ENCODE data around the gene ARID1B.

ARID1B gene

GRCh38 chr6:157089258-157089657, 312.1 kb downstream of the ARID1B start:
- peak; percentile 0 for DNase-seq

- no peak for DNase-seq
These were observed 312.7 kb downstream of the ARID1B start for GRCh38 chr6:157089851-157090250.

DNA sequence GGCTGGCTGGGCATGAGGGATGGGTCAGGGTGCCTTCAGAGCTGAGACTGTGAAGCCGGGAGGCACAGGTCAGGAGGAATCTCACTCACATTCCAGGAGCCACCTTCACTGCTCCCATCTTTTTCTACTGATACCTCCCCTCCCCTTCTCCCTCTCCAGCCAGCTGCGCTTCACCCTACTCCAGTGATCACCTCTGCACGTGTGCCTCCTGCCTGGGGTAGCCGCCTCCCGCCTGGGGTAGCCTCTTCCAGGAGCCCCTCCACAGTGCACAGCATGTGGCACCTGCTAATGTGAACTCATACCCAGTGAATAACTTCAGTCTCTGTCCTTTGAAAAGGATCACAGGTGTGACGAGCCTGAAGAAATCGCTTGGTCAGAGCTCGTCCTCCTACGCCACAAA, 313.6 kb downstream of the ARID1B start:
- no peak for DNase-seq

DNA sequence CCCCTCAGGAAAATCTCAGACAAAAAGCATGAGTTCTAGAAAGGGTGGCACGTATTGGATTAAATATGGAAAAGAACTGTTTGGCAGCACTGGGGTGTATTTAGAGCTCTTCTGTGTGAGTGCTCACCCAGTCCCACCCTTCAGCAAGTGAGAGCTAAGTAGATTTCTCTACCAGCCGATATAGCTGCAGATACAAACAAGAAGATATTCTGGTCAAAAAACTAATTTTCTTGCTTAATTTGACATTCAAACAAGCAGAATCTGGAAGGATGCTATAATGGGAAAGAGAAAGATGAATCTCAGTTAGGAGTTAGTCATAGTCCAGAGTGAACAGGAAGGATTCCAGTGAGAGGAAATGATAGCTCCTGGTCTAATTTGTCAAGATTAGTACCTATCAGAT, 314.1 kb downstream of the ARID1B start:
- DNase-seq, result no peak

DNA sequence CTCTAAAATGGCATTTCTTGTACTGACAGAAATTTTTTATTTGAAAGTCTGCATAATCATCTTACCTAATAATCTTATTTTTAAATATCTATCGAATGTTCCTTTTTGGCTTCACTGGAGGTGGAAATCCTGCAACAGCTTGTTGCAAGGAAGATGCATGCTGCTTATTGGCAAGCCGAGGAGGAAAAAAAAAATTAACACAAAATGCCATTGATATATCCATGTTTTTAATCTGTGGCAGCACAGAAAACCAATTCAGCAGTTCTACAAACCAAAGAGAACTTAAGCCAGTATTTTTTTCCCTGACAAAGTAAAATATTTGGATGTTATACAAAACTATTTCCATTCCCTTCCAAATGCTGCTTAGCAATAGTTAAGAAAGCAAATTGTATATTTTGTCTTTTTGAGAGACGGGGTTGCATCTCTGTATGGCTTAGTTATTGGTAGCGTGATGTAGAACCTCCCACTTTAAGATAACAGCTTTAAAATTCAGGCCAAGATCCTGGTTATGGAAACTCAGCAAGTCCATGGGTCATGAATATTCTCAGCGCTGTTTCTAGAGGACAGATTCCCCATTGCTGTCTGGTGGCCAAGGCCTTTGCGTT, 314.8 kb downstream of the ARID1B start:
- DNase-seq, result no peak

DNA sequence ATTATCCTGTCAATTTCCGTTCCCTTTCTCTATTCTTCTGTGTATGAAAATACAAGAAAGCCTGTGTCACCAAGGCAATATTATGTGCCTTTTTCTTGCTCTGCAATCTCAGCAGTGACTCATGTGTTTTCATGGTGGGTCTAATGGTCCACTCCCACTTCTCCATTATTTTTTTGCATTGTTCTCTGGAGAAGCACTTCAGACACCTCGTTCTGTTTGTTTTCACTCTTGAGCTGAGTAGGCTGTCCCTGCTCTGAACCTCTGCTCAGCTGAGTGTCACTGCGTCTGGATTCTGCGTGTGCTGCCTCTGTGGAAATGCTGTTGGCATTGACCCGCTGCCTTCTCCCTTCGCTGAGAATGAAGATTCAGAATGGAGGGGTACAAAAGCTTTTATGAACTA, 315.6 kb downstream of the ARID1B start:
- DNase-seq, result no peak

DNA sequence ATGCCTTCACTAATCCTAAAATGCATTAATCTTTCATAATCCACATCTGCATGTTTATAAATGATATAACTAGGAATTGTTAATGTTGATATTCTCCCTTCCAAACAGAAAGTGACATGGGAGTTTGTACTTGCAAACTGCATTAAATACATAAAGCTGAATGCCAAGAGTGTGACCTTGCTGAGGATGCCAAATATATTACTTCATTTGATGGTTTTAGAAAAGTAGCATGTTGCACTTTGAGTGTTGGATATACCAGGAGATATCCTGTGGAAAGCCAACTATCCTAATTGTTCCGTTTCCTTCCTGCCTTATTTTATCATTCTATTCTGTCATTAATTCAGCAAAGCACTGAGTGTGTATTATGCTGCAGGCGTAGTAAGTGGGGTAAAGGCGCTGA, 316.4 kb downstream of the ARID1B start:
- DNase-seq, result no peak

DNA sequence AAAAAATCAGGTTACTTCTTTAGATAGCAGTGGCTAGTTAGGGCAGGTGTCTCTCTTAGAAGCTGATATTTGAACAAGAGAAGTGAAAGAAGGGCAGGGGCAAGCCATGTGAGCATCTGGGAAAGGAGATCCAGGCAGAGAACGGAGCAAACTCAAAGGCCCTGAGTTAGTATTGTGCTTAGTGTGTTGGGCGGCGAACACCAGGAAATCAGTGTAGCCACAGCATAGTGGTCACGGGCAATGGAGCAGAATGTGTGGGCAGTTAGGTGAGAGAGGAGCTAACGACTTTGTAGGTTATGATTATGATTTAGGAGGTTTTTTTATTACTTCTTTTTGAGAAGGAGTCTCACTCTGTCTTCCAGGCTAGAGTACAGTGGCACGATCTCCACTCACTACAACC, 316.9 kb downstream of the ARID1B start:
- DNase-seq, result no peak

DNA sequence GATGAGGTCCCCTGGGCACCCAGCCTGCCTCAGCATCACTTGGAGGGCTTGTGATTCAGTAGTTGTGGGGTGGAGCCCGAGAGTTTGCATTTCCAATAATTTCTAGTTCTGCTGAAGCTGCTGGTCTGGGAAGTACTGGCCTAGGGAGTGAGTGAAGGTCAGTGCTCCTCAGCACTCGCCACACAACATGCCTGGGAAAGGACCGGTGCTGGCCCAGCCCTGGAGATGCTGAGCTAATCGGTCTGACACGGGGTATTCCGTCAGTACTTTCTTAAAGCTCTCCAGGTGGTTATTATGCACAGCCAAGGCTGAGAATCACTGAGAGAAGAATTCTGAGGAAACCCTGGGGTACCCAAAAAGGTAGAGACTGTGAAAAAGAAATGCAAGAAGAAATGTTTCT, 317.9 kb downstream of the ARID1B start:
- DNase-seq, result no peak

GRCh38 chr6:157095569-157095968, 318.4 kb downstream of the ARID1B start:
- no peak for DNase-seq

- DNase-seq, result no peak
These were observed 318.9 kb downstream of the ARID1B start for GRCh38 chr6:157096105-157096504.

DNA sequence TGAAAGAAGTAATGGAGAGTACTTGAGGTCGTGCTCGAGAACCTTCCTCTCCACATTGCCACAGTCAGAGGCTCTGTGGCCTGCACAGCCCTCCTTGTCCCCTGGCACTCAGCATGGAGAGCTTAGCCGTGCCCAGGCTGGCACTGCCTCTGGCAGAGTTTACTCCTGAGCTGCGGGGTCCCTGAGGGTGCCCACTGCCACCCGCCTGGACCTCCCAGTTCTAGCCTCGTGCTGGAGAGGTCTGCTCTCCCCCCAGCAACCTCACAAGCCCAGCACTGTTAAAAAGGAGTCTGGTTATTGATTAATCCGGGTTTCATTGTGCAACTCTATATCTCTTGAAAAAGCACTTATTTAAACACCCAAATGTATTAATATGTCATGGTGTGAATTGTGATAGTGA, 319.3 kb downstream of the ARID1B start:
- DNase-seq, result no peak

DNA sequence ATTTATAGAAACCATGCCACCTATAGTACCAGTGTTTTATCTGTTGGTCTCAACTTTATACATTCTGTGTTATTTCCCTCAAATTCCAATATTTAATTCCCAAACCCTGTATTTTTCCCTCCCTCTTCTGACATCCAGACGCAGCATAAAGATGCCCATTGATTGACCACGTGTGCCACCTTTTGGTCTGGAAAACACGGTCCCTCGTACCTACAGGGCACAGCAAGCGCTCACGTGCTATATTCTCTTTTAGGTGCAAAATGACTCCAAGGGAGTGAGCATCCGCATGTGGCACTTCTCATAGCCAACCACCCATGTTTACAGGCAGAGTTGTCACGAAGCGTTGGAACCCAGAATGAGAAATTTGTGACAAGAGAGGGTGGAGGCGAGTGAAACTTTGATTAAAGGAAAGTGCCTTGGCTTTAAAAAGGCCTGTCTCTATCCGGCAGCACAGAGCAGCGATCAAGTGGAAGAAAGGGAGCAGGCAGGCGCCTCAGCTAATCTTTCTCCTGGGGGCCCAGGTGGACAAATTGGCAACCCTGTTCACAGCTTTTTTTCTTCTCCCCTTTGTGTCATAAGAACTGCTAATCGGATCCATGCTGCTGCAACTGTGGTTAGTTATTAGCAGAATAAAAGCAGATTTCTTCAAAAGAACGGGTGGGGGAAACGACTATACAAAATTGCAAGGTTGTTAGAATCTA, 320.2 kb downstream of the ARID1B start:
- no peak for DNase-seq

GRCh38 chr6:157098999-157099398, 321.8 kb downstream of the ARID1B start:
- no peak for DNase-seq

GRCh38 chr6:157099912-157100593, 322.9 kb downstream of the ARID1B start:
- no peak for DNase-seq

GRCh38 chr6:157101166-157101565, 324.0 kb downstream of the ARID1B start:
- DNase-seq, result no peak

GRCh38 chr6:157104803-157105202, 327.6 kb downstream of the ARID1B start:
- DNase-seq, result no peak

DNA sequence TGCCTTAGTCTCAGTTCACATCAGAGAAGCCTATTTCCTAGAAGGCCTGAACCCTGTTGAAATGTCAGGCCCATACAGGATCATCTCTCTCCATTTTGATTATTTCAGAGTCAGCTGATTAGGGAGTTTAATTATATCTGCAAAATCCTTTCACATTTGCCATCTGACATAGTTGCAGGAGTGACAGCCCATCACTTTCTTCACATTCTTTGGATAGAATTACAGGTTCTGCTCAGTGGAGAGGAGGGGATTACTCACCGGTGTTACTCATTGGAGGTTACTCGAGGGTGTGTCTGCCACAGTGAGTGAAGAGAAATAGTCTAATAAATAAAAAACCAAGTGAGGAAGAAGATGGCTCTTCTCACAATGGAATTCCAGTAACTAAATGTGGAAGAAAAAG, 329.3 kb downstream of the ARID1B start:
- peak; percentile 3 for DNase-seq

DNA sequence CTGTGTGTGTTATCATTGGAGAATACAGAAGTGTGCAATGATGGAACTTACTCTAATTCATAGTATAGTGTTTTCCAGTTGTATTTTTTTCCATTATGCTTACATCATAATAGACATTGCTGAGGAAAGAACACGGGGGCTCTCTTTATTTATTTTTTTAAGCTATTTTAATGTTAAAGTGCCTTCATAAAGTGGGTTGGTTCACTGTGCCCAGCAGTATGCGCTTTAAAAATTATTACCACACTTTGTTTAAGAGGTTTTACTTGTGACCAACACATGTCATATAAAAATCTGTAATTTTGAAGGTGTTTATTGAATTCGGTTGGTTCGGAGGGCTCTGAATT, 330.4 kb downstream of the ARID1B start:
- DNase-seq, result no peak

- DNase-seq, result peak; percentile 84
These were observed 330.9 kb downstream of the ARID1B start for GRCh38 chr6:157107915-157108651.

DNA sequence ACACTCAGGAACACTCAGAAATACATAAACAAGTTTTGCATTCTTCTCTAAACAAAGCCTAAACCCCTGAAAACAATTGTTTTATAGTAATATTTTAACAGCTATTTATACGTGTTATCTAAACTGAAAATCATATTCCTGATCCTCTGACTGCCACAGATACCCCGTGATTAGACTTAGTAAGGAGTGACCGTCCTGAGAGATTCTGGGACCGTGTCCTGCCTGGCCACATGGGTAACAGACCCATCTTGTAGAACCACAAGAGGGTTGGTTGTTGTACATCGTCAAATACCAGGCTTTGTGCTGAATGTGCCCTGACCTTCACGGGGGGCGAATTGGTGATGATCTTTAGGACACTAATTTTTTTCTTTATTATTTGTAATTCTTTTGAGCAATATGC, 331.7 kb downstream of the ARID1B start:
- no peak for DNase-seq

GRCh38 chr6:157110607-157111006, 333.4 kb downstream of the ARID1B start:
- DNase-seq, result no peak

DNA sequence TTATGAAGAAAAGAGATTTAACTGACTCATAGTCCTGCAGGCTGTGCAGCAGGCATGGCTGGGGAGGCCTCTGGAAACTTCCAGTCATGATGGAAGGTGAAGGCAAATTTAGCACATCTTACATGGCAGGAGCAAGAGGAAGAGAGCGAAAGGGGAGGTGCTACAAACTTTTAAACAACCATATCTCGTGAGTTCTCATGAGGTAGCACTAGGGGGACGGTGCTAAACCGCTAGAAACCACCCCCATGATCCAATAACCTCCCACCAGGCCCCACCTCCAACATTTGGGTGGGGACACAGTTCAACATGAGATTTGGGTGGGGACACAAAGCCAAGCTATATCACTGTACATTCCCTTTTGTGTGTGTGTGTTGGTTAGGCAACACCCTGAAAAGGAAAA, 336.2 kb downstream of the ARID1B start:
- no peak for DNase-seq

GRCh38 chr6:157116426-157116825, 339.2 kb downstream of the ARID1B start:
- DNase-seq, result no peak
